Raji (cell line): ENCODE results near the gene TMEM212.

Source experiments
- POLR2A ChIP-seq: IDR thresholded peaks from 2 replicates; pipeline ENCODE4 v1.6.1; 2011; ENCODE audit warnings: low read depth, low read length, control low read depth; ENCODE audit not compliant: insufficient read depth

TMEM212 gene

DNA sequence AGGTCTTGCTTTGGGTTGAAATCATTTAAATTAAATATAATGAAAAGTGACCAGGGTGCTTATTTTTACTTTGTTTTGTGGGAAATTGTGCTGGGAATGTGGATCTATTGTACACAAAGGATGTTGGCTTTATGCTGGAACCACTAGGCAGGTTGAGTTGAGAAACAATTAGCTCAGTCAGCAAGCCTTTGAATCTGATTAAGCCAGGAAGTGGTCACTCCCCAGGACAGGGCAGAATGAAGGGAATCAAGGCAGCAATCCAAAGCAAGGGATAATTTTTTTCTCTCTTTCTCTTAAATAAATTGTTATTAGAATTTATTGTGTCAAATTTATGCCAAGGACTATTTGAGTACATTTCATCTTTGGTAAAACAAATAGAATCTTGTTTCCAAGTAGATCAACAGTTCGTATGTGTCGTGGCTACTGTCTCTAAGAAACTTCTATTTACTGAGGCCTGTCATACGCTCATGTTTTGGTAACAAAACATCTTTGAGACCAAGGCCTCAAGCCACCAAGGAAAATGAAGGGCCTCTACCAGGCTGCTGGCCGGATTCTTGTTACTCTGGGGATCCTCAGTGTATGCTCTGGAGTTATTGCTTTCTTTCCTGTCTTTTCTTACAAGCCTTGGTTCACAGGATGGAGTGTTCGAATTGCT is at the start of gene TMEM212:
TSS of gene TMEM212 (plus strand) at position 486 of the 655 bp plus-strand sequence. CDS start at position 521, 35 bp downstream.
- TF ChIP-seq POLR2A = no peak

DNA sequence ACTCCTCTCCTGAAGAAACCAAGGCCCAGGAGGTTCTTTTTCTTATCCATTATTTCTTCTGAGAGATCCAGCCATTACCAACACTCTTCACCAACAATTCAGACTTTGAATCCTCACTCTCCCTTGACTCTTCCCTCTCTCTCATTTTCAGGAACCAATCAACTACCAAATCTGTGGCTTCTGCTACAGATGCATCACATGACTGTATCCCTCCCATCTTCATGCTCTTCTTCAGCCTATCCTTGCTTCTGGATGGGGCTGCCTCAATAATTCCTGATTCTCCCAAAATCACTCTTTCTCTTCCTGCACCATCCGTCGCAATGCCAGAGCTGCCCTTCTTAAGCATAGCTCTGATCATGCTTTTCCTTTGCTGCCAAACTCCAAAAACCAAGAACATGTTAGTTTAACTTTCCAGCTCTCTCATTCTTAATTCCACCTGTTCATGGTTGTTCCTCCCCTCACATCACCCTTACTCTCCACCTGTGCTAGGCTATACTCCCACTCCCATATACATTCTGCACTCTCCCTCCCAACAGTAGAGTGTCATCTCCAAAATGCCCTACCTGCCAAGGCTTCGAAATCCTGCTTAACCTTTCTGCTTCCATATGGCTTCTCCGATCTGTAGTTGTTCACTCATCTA is 46.4 kb upstream of the TMEM212 start:
- no peak for TF ChIP-seq POLR2A

DNA sequence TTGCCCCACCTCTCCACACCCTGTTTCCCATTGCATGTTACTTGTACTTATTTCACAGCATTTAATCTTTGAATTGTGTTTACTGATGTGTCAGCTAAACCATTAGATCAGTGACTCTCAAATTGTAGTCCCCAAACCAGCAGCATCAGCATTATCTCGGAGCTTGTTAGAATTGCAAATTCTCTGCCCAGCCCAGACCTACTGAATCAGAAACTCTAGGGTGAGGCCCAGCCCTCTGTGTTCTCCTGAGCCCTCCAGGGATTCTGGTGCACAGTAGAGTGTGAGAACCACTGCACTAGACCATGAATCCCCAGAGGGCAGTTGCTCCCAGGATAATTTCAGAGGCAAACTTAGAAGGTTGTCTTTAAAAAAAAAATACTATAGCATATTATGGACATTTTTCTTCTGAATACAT is 45.9 kb upstream of the TMEM212 start:
- TF ChIP-seq POLR2A = no peak

DNA sequence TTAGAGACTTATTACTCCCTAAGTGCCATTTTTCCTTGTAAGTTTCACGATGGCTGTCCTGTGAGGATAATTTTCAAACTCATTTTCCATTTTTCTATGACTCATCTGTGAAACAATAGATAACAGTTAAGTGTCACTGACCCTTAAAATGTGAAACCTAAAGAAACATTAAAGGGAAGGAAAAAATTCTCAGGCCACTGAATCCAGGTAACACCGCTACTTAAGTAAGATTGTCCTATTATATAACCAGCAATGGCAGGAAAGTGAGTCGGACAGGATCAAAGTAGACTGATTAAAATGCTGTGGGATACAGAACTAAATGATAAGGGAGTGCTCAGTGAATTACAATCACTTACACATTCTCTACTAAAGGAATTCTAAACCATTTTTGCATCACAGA is 45.3 kb upstream of the TMEM212 start:
- no peak for TF ChIP-seq POLR2A

DNA sequence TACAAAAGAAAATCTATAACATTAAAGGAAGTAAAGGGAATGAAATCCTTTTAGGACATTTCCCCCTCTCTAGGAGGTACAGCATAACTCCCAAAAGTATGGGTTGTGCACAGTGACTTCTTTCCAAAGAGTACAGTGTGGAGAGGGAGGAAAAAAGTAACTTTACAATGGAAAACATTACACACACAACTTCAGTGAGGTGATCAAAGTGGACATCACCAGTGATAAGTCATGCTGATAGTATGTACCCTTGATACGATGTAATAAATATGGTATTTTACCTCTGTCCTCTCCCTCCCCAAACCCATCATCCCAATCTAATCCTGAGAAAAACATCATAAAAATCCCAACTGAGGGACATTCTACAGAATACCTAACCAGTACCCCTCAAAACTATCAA is 43.6 kb upstream of the TMEM212 start:
- no peak for TF ChIP-seq POLR2A

DNA sequence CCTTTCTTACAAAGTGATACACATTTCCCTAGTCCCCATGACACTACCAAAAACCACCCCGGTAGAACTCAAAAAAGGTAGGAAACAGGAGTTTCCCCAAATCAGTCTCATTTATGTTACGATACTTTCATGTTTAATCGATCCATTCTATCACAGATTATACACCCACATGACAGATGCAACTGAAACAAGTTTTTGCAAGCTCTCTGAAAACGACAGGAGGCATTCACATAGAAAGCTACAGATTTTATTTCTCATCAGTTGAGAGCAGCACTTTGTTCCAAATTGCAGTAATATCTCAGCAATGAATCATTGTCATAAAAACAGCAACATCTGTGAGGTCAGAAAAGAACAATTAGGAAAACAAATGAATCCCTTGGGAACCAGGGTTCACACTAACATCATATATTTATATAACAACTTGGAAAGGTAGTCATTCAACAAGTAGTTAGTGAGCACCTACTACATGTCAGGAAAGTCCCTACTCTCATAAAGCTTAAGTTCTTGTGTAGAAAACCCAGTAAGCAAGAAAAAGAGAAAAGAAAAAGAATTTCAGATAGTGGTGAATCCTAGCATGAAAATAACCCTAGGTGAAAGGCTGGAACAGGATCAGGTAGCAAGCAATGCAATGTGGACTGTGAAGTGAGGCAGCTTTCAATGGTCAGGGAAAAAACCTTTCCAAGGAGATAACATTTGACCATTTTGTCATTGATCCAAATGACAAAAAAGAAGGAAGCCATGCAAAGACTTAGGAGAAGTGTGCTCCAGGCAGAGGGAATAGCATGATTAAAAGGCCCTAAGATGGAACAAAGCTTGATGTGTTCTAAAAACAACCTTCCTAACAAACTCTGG is 41.2 kb upstream of the TMEM212 start:
- no peak for TF ChIP-seq POLR2A

DNA sequence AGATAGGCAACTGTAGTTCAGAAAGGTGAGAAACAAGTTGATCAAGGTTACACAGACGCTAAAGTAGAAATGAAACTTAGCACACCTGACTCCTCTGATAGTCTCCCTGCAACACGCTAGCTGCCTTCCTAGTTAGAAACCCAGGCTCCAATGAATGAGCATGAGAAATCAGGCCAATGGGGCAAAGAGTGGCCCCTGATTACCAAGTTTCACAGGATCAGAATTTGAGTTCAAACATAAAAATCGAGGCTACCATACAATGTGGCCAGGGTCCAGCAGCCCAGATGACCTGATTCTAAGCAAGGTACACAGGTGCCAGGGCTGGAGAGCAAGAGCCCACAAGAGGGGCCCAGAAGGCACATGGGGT is 40.6 kb upstream of the TMEM212 start:
- no peak for TF ChIP-seq POLR2A

DNA sequence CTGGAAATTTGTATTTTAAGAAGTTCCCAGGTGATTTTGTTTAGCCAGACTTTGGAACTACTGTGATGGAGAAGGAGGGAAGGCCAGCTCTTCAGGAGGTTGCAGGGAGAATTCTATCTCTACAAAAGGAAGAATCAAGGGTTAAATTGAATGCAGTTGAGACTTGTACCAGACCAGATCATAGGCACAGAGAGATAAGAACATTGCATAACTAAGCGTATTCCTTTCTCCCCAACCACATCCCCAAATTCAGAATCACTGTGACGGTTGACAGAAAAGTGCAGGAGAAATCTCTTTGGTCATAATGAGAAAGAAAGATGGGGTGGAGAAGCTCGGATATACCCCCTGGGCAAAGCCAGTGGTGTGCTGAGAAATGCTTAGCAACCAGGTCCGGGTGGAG is 40.1 kb upstream of the TMEM212 start:
- TF ChIP-seq POLR2A = no peak

DNA sequence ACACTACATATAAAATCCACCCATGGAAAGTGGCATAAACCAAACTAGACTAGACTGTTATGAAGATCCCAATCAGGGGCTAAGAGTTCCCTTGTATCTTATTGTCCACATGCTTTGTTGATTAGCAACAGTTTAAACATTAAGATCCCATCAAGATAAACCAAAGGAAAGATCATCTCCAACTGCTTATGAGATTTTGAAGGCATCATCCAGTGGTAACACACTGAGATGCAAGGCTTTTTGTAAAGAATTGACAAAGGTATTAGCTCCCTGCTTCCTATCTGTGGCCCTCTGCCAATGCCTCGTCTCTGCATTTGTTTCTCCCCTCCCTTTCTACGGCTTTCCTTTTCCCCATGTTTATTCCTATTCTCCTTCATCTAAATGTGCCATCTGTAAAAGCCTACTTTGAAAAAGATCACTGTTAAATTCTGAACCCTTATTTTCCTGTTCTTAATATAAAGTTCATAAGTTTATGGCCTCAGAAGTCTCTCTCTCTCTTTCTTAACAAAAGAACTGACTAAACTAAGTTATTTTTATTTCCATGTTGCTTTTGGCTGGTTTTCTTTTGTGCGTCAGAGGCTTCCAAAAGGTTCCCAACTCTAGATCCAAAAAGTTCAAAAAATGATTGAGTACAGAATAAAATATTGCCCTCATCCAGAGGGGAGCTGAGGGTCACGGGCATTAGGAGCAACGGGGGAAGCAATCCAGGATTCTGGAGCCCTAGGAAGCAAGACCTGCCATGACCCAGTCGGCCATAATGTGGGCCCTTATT is 38.3 kb upstream of the TMEM212 start:
- TF ChIP-seq POLR2A = no peak

DNA sequence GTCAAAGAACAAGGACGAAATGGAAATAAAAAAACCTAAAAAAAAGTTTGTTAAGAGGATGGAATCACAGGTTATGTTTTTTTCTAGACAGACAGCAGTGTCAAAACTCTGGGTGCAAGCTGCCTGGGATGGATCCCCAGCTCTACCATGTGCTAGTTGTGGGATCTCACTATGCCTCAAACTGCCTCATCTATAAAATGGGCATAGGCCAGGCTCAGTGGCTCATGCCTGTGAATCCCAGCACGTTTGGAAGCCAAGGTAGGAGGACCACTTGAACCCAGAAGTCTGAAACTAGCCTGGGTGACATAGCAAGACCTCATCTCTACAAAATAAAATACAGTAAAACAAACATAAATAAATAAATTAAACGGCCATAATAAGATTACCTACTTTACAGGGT is 37.5 kb upstream of the TMEM212 start:
- no peak for TF ChIP-seq POLR2A

DNA sequence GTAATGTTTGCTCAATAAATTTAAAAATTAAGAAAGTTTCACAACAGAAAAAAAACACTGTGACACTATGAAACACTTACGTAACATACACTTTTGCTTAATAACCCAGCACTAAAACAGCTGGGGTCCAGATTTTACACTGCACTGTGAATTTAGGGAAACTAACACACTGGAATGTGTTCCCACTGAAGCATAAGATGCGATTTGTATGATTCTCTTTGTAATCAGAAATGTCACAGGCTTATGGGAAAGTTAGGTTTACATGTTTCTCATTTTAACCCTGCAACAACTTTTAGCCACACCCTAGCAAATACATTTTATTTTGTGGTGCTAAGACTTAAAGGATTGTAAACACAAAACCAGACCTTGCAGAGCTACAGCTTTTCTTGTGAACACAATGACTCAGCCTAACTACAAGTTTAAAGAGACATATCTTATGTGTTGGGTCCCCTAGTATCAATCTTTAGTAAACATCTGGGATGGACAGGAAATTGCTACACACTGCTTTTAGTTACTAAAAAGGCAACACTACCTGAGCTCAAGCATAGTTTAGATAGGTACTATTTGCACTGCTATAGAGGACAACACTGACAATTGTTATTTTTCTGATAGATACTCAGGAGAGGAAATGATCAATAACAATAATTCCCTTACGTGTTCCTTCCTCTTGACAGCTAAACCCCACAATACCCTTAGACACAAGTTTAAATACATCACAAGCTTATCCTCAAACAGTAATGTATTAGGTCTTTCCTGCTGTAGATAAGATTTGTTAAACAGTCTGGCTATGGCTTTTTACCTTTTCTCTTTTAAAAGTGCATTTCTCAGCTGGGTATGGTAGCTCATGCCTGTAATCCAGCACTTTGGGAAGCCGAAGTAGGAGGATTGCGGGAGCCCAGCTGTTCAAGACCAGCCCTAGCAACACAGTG is 36.7 kb upstream of the TMEM212 start:
- no peak for TF ChIP-seq POLR2A

DNA sequence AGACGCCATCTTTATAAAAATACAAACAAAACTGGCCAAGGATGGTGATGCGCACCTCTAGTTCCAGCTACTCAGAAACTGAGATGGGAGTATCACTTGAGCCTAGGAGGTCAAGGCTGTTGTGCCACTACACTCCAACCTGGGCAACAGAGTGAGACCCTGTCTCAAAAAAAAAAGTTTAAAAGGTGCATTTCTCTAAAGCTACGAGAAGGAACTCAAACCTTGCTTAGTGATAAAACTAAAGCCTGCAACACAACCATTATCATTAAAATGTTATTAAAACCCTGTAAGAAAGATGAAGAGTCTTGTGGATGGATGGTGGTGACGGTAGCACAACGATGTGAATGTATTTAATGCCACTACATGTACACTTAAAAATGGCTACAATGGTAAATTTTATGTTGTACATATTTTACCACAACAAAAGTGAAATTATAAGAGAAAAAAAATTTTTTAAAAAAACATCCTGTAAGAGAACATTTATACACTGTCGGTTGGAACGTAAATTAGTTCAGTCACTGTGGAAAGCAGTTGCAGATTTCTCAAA is 35.9 kb upstream of the TMEM212 start:
- TF ChIP-seq POLR2A = no peak

DNA sequence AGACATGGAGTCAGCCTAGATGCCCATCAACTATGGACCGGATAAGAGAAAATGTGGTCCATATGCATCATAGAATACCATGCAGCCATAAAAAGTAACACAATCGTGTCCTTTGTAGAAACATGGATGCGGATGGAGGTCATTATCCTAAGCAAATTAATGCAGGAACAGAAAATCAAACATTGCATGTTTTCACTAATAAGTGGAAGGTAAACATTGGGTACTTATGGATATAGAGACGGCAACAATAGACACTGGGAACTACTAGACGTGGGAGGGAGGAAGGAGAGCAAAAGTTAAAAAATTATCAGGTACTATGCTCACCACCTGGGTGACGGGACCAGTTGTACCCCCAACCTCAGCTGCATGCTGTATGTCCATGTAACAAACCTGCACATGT is 35.3 kb upstream of the TMEM212 start:
- TF ChIP-seq POLR2A = no peak

DNA sequence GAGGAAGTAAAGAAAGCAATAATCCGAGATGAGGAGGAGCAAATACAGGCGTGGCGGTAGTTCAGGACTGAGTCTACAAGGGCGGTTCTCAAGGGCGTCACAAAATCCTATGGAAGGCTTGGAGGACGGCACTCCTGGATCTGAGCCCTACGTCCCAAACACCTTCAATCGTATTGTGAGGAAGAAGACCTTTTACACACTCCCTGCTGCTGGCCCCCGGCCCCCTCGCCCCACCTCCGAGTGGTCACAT is 33.6 kb upstream of the TMEM212 start:
- no peak for TF ChIP-seq POLR2A
